HG02885 (cell line): ENCODE results near the gene LETM1.

Experiments used
- ATAC-seq: cut with Tn5 transposase; IDR thresholded peaks from one replicate; pipeline ENCODE4 v1.9.1; 2021; ENCODE audit warnings: mild to moderate bottlenecking; ENCODE audit not compliant: unreplicated experiment, poor library complexity

Gene LETM1

GRCh38 chr4:1830642-1831228, 25.2 kb downstream of the LETM1 start:
- no peak for ATAC-seq

GRCh38 chr4:1830234-1830633, 25.7 kb downstream of the LETM1 start:
- no peak for ATAC-seq

GRCh38 chr4:1826531-1827350, 29.2 kb downstream of the LETM1 start:
- no peak for ATAC-seq

- no peak for ATAC-seq
These were observed 30.6 kb downstream of the LETM1 start for GRCh38 chr4:1825326-1825725.

- no peak for ATAC-seq
These were observed 31.2 kb downstream of the LETM1 start for GRCh38 chr4:1824746-1825145.

GRCh38 chr4:1823545-1823932, 32.4 kb downstream of the LETM1 start:
- no peak for ATAC-seq

GRCh38 chr4:1822568-1823544, 33.1 kb downstream of the LETM1 start:
- ATAC-seq, result no peak

- ATAC-seq, result no peak
These were observed 34.0 kb downstream of the LETM1 start for GRCh38 chr4:1821679-1822567.

GRCh38 chr4:1819816-1820215, 36.1 kb downstream of the LETM1 start:
- ATAC-seq, result no peak

- no peak for ATAC-seq
These were observed 36.7 kb downstream of the LETM1 start for GRCh38 chr4:1819284-1819683.

- no peak for ATAC-seq
These were observed 39.7 kb downstream of the LETM1 start for GRCh38 chr4:1815997-1816860.

GRCh38 chr4:1815096-1815996, 40.6 kb downstream of the LETM1 start:
- no peak for ATAC-seq

- no peak for ATAC-seq
These were observed 41.5 kb downstream of the LETM1 start for GRCh38 chr4:1814453-1814852.

- no peak for ATAC-seq
These were observed 42.0 kb downstream of the LETM1 start for GRCh38 chr4:1813915-1814314.

GRCh38 chr4:1813231-1813630, 42.7 kb downstream of the LETM1 start:
- ATAC-seq, result no peak

- ATAC-seq, result no peak
These were observed 43.2 kb downstream of the LETM1 start for GRCh38 chr4:1812720-1813119.

GRCh38 chr4:1810765-1811164, 45.2 kb downstream of the LETM1 start:
- no peak for ATAC-seq
